HCT116 (cell line): Measurements from ENCODE around the gene COX6A2.

Source experiments
- CEBPB ChIP-seq: IDR thresholded peaks from 2 replicates; pipeline ENCODE4 v1.6.1; 2012; ENCODE audit warnings: low read depth
- TF ChIP-seq, protein P1 (sequence below), 3 experiments: fragments of 200-600 bp in 1 of 3; sonication (generic) in 1 of 3; IDR thresholded peaks in 2 of 3; conservative IDR thresholded peaks in 1 of 3; 2 replicates each; pipeline ENCODE4 v1.5.1; 2012 to 2017; ENCODE audit warnings: low read depth in 2 of 3, low read length in 2 of 3, antibody characterized with exemption in 1 of 3, borderline replicate concordance in 1 of 3, control low read depth in 1 of 3, mild to moderate bottlenecking in 1 of 3, mixed read lengths in 1 of 3, mixed run types in 1 of 3, moderate library complexity in 1 of 3; ENCODE audit not compliant: insufficient read depth in 1 of 3
- TF ChIP-seq, protein P2 (sequence below): IDR thresholded peaks from 2 replicates; pipeline ENCODE4 v1.6.1; 2012

DNA sequence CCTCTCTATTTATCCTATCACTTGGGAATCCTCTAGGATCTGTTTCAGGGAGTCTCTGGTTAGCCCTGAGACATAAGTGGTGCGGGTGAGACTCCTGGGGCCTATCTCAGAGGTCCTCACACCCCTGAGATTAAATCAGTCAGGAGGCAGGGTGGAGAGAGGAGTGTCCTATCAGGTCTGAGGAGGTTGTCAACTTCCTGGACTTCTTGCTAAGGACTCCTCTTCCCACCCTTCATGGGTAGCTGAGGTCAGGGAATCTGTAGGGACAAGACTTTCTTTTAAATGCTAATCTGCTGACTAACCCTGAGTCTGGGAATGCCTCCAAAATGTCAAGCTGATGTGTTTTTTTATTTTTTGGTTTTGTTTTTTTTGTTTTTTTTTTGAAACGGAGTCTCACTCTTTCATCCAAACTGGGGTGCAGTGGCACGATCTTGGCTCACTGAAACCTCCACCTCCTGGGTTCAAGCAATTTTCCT is 24.5 kb upstream of the COX6A2 start:
- TF ChIP-seq, protein P1, sequence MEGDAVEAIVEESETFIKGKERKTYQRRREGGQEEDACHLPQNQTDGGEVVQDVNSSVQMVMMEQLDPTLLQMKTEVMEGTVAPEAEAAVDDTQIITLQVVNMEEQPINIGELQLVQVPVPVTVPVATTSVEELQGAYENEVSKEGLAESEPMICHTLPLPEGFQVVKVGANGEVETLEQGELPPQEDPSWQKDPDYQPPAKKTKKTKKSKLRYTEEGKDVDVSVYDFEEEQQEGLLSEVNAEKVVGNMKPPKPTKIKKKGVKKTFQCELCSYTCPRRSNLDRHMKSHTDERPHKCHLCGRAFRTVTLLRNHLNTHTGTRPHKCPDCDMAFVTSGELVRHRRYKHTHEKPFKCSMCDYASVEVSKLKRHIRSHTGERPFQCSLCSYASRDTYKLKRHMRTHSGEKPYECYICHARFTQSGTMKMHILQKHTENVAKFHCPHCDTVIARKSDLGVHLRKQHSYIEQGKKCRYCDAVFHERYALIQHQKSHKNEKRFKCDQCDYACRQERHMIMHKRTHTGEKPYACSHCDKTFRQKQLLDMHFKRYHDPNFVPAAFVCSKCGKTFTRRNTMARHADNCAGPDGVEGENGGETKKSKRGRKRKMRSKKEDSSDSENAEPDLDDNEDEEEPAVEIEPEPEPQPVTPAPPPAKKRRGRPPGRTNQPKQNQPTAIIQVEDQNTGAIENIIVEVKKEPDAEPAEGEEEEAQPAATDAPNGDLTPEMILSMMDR (IDR thresholded peaks at IDR 0.05 in 2 of 3, conservative IDR thresholded peaks at IDR 0.05 in 1 of 3; ENCODE audit: borderline replicate concordance in 1 of 3, insufficient read depth in 1 of 3, low read depth in 2 of 3, low read length in 2 of 3): no peak
- TF ChIP-seq CEBPB: no peak
- TF ChIP-seq, protein P2, sequence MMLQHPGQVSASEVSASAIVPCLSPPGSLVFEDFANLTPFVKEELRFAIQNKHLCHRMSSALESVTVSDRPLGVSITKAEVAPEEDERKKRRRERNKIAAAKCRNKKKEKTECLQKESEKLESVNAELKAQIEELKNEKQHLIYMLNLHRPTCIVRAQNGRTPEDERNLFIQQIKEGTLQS: no peak
